ENCODE data around the gene PFDN2. TPM values are rescaled to one million over a fixed set of nuclear protein-coding genes. Genes with fewer than 3 reads are reported as not detected.
A peak's percentile ranks its signal among the peaks of the same experiment; 100 is the strongest.

The PFDN2 gene
- total and polyA plus RNA-seq, 2 experiments from 2014 or later = 35.9 to 121 TPM

DNA sequence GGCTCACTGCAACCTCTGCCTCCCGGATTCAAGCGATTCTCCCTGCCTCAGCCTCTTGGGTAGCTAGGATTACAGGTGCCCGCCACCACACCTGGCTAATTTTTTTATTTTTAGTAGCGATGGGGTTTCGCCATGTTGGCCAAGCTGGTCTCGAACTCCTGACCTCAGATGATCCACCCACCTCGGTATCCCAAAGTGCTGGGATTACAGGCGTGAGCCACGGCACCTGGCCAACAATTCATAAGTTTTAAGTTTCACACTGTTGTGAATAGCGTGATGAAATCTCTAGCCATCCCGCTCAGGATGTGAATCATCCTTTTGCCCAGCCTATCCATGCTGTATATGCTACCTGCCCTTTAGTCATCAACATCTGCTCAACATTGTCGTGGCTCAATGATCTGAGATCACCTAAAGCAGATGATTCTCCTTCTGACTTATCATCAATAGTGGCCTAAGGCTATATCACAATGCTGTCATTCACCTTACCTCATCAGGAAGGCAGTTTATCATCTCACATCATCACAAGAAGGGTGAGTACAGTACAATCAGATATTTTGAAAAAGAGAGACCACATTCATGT is 2.6 kb downstream of the PFDN2 start:
- Histone ChIP-seq H3K4me3 (no peak overlapping the region), H3K27ac (peak overlapping the region; percentile 64), H3K79me2 (ENCODE audit: insufficient read depth) (peaks cover 93% of the 10 kb centered on the region), H3K4me2 (ENCODE audit: unreplicated experiment) (peak overlapping the region; percentile 37), H4K20me1 (ENCODE audit: insufficient read depth) (no peaks in the 10 kb centered on the region), H3K27me3 (replicated peaks; ENCODE audit: insufficient read depth) (no peaks in the 10 kb centered on the region), H3K9me3 (ENCODE audit: low read depth) (no peaks in the 10 kb centered on the region), H3F3A (ENCODE audit: insufficient read depth) (peaks cover 22% of the 10 kb centered on the region), H2AFZ (no peak overlapping the region), H3K4me1 (ENCODE audit: insufficient read depth) (peaks cover 45% of the 10 kb centered on the region), H3K36me3 (ENCODE audit: low read depth) (peaks cover 3% of the 10 kb centered on the region; the same call in 1 of the 2 replicates), H3K9me2 (ENCODE audit: insufficient read depth) (no peaks in the 10 kb centered on the region), H3K9ac (0 out of 2 replicates have a peak overlapping the region, but pooled peaks have one; percentile 2)
- no peak for TF ChIP-seq EZH2 (IDR thresholded peaks at IDR 0.05; ENCODE audit: insufficient read depth, poor library complexity, severe bottlenecking)
- TF ChIP-seq EZH2phosphoT487 (IDR thresholded peaks at IDR 0.05; ENCODE audit: insufficient read depth, low read depth) = no peak
- WGBS, 2 experiments (ENCODE audit: low coverage in 1 of 2, low lambda C conversion rate in 2 of 2, missing lambda C conversion rate in 2 of 2) = 70 to 80% methylated on average over 12 of the region's 12 CpGs
- in situ Hi-C loops (cut with MboI) = no loop called here
- peak; percentile 83 for DNase-seq

DNA sequence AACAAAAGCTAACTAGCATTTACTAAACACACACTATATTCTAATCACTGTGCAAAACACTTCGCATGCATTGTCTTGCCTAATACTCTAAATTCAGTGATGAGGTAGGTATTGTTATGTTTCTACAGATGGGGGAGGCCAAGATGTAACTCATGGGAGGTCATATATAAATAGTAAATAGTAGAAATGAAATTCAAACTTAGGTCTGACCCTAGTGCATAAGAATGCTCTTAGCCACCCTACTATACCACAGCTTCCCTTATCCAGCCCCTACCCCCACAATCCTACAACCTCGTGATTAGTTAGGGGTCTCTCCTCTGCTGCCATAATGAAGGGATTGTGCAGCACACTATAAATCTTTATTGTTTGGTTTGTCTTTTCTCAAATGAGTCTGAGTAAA is 3.3 kb downstream of the PFDN2 start:
- Histone ChIP-seq H3K27me3 (replicated peaks; ENCODE audit: insufficient read depth) (no peaks in the 10 kb centered on the region), H3K36me3 (ENCODE audit: low read depth) (no peaks in the 10 kb centered on the region; the same call in 1 of the 2 replicates), H3K9me2 (ENCODE audit: insufficient read depth) (no peaks in the 10 kb centered on the region), H2AFZ (no peak overlapping the region), H3K9me3 (ENCODE audit: low read depth) (no peaks in the 10 kb centered on the region), H3F3A (ENCODE audit: insufficient read depth) (peaks cover 15% of the 10 kb centered on the region; the same call in 1 of the 2 replicates), H3K9ac (no peak overlapping the region), H3K4me3 (no peak overlapping the region), H3K4me1 (ENCODE audit: insufficient read depth) (peaks cover 42% of the 10 kb centered on the region), H4K20me1 (ENCODE audit: insufficient read depth) (no peaks in the 10 kb centered on the region), H3K4me2 (ENCODE audit: unreplicated experiment) (no peak overlapping the region), H3K27ac (peak overlapping the region; percentile 64), H3K79me2 (ENCODE audit: insufficient read depth) (peaks cover 95% of the 10 kb centered on the region)
- in situ Hi-C loops (cut with MboI) = no loop called here
- TF ChIP-seq EZH2 (IDR thresholded peaks at IDR 0.05; ENCODE audit: insufficient read depth, poor library complexity, severe bottlenecking) (no peak), EZH2phosphoT487 (IDR thresholded peaks at IDR 0.05; ENCODE audit: insufficient read depth, low read depth) (no peak)
- DNase-seq = no peak
- whole genome bisulfite sequencing, 2 experiments (ENCODE audit: low coverage in 1 of 2, low lambda C conversion rate in 2 of 2, missing lambda C conversion rate in 2 of 2) = 93 to 97% methylated on average over 2 of the region's 2 CpGs

DNA sequence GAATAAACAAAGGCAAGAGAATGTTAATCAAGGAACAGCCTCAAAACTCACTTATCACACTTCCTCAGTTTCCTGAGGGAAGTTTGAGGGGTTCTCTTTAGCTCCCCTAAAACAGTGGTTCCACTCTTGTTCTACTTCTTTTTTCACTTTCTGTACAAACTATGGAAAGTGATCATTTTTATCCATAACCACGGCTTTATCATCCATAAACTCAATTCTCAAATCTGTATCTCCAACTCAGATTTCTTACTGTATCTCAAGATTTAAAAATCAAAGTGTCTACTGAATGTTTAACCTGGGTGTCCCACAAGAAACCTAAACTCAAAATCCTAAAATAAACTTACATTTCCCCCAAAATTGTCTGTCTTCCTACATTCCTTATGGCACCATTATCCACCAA is 3.9 kb downstream of the PFDN2 start:
- Histone ChIP-seq H3K9me3 (ENCODE audit: low read depth) (no peaks in the 10 kb centered on the region), H3K9me2 (ENCODE audit: insufficient read depth) (no peaks in the 10 kb centered on the region), H3K9ac (no peak overlapping the region), H3K79me2 (ENCODE audit: insufficient read depth) (peaks cover 95% of the 10 kb centered on the region), H3K4me1 (ENCODE audit: insufficient read depth) (peaks cover 36% of the 10 kb centered on the region), H3K36me3 (ENCODE audit: low read depth) (no peaks in the 10 kb centered on the region; the same call in 1 of the 2 replicates), H3F3A (ENCODE audit: insufficient read depth) (peaks cover 11% of the 10 kb centered on the region; the same call in 1 of the 2 replicates), H2AFZ (no peak overlapping the region), H3K4me2 (ENCODE audit: unreplicated experiment) (no peak overlapping the region), H4K20me1 (ENCODE audit: insufficient read depth) (no peaks in the 10 kb centered on the region), H3K27ac (no peak overlapping the region), H3K4me3 (no peak overlapping the region), H3K27me3 (replicated peaks; ENCODE audit: insufficient read depth) (no peaks in the 10 kb centered on the region)
- WGBS, 2 experiments (ENCODE audit: low coverage in 1 of 2, low lambda C conversion rate in 2 of 2, missing lambda C conversion rate in 2 of 2) = 100% methylated on average over 1 of the region's 1 CpG
- TF ChIP-seq EZH2phosphoT487 (IDR thresholded peaks at IDR 0.05; ENCODE audit: insufficient read depth, low read depth) = no peak
- no peak for TF ChIP-seq EZH2 (IDR thresholded peaks at IDR 0.05; ENCODE audit: insufficient read depth, poor library complexity, severe bottlenecking)
- no peak for DNase-seq
- in situ Hi-C loops (cut with MboI) = no loop called here

DNA sequence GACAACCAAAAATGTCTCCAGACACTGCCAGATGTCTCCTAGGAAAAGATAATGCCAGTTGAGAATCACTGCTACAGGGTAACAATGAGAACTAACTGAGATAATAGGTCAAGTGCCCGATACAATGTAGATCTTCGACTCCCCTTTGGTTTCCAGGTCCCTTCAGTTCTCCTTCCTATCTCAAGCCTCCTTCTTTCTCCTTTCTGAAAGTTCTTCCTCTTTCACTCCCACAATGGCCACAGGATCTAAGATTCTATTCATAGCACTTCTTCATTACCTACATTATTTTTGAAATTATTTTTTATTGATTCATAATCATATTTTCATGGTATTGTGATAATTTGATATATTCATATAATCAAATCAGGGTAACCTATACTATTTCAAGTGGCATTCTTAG is 6.3 kb downstream of the PFDN2 start:
- no peaks in the 10 kb centered on the region; the same call in 1 of the 2 replicates for H3K36me3 ChIP-seq (ENCODE audit: low read depth)
- TF ChIP-seq EZH2 (IDR thresholded peaks at IDR 0.05; ENCODE audit: insufficient read depth, poor library complexity, severe bottlenecking) (no peak), EZH2phosphoT487 (IDR thresholded peaks at IDR 0.05; ENCODE audit: insufficient read depth, low read depth) (no peak)
- in situ Hi-C loops (cut with MboI) = no loop called here
- peaks cover 23% of the 10 kb centered on the region for H3K4me1 ChIP-seq (ENCODE audit: insufficient read depth)
- no peak overlapping the region for H3K9ac ChIP-seq
- WGBS, 2 experiments (ENCODE audit: low coverage in 1 of 2, low lambda C conversion rate in 2 of 2, missing lambda C conversion rate in 2 of 2) = 97 to 100% methylated on average over 2 of the region's 2 CpGs
- H3K9me2 ChIP-seq (ENCODE audit: insufficient read depth) = no peaks in the 10 kb centered on the region
- H3K4me2 ChIP-seq (ENCODE audit: unreplicated experiment) = no peak overlapping the region
- no peak overlapping the region for H2AFZ ChIP-seq
- H3F3A ChIP-seq (ENCODE audit: insufficient read depth) = 0 out of 2 replicates have a peak, but pooled peaks cover 4% of the 10 kb centered on the region
- H3K27ac ChIP-seq = no peak overlapping the region
- no peaks in the 10 kb centered on the region for H3K9me3 ChIP-seq (ENCODE audit: low read depth)
- H3K27me3 ChIP-seq (replicated peaks; ENCODE audit: insufficient read depth) = no peaks in the 10 kb centered on the region
- H3K79me2 ChIP-seq (ENCODE audit: insufficient read depth) = peaks cover 99% of the 10 kb centered on the region
- DNase-seq = no peak
- H4K20me1 ChIP-seq (ENCODE audit: insufficient read depth) = no peaks in the 10 kb centered on the region
- no peak overlapping the region for H3K4me3 ChIP-seq
